ENCODE data around the gene LPCAT4.

LPCAT4 gene

GRCh38 chr15:34370129-34370528 lies 3.1 kb upstream of the LPCAT4 start:
- TF ChIP-seq TCF12 (IDR thresholded peaks at IDR 0.05; ENCODE audit: low read depth) (no peak), TEAD4 (IDR thresholded peaks at IDR 0.05) (no peak), EP300 (IDR thresholded peaks at IDR 0.05; ENCODE audit: borderline replicate concordance) (no peak), YY1 (IDR thresholded peaks at IDR 0.05; ENCODE audit: low read depth) (no peak), TAF1 (IDR thresholded peaks at IDR 0.05; ENCODE audit: low read depth) (no peak), ZBTB7A (IDR thresholded peaks at IDR 0.05; ENCODE audit: low read depth) (no peak)

- TF ChIP-seq RAD21 (IDR thresholded peaks at IDR 0.05; ENCODE audit: low read depth) = no peak
- TF ChIP-seq EGR1 (IDR thresholded peaks at IDR 0.05) = no peak
- TF ChIP-seq CREB1 (IDR thresholded peaks at IDR 0.05; ENCODE audit: low read depth) = no peak
- no peak for TF ChIP-seq TAF1 (IDR thresholded peaks at IDR 0.05; ENCODE audit: low read depth)
- no peak for TF ChIP-seq FOXM1 (IDR thresholded peaks at IDR 0.05; ENCODE audit: borderline replicate concordance, low read depth)
- TF ChIP-seq USF1 (IDR thresholded peaks at IDR 0.05) = no peak
- TF ChIP-seq MAX (IDR thresholded peaks at IDR 0.05) = no peak; the same call in 1 of the 2 replicates
- TF ChIP-seq TEAD4 (IDR thresholded peaks at IDR 0.05) = no peak
- TF ChIP-seq ZBTB7A (IDR thresholded peaks at IDR 0.05; ENCODE audit: low read depth) = no peak
- no peak for TF ChIP-seq EP300 (IDR thresholded peaks at IDR 0.05; ENCODE audit: borderline replicate concordance)
- no peak for TF ChIP-seq TCF12 (IDR thresholded peaks at IDR 0.05; ENCODE audit: low read depth)
- TF ChIP-seq REST (IDR thresholded peaks at IDR 0.05; ENCODE audit: low read depth) = no peak
- no peak for TF ChIP-seq NFIC (IDR thresholded peaks at IDR 0.05)
- TF ChIP-seq CEBPB (IDR thresholded peaks at IDR 0.05) = no peak
- TF ChIP-seq YY1 (IDR thresholded peaks at IDR 0.05; ENCODE audit: low read depth) = no peak
Observed at GRCh38 chr15:34366271-34367065, 528 bp downstream of the LPCAT4 start.

GRCh38 chr15:34365836-34366235 lies 1.2 kb downstream of the LPCAT4 start:
- TF ChIP-seq TEAD4 (IDR thresholded peaks at IDR 0.05) (no peak), REST (IDR thresholded peaks at IDR 0.05; ENCODE audit: low read depth) (no peak), EGR1 (IDR thresholded peaks at IDR 0.05) (no peak), CREB1 (IDR thresholded peaks at IDR 0.05; ENCODE audit: low read depth) (no peak), TAF1 (IDR thresholded peaks at IDR 0.05; ENCODE audit: low read depth) (no peak), MAX (IDR thresholded peaks at IDR 0.05) (no peak), FOXM1 (IDR thresholded peaks at IDR 0.05; ENCODE audit: borderline replicate concordance, low read depth) (no peak), TCF12 (IDR thresholded peaks at IDR 0.05; ENCODE audit: low read depth) (no peak), EP300 (IDR thresholded peaks at IDR 0.05; ENCODE audit: borderline replicate concordance) (no peak), USF1 (IDR thresholded peaks at IDR 0.05) (no peak), NFIC (IDR thresholded peaks at IDR 0.05) (no peak), CEBPB (IDR thresholded peaks at IDR 0.05) (no peak), ZBTB7A (IDR thresholded peaks at IDR 0.05; ENCODE audit: low read depth) (no peak), RAD21 (IDR thresholded peaks at IDR 0.05; ENCODE audit: low read depth) (no peak), YY1 (IDR thresholded peaks at IDR 0.05; ENCODE audit: low read depth) (no peak)

- TF ChIP-seq EP300 (IDR thresholded peaks at IDR 0.05; ENCODE audit: borderline replicate concordance) (no peak), TAF1 (IDR thresholded peaks at IDR 0.05; ENCODE audit: low read depth) (no peak), FOXM1 (IDR thresholded peaks at IDR 0.05; ENCODE audit: borderline replicate concordance, low read depth) (no peak), CREB1 (IDR thresholded peaks at IDR 0.05; ENCODE audit: low read depth) (no peak), ZBTB7A (IDR thresholded peaks at IDR 0.05; ENCODE audit: low read depth) (no peak), TCF12 (IDR thresholded peaks at IDR 0.05; ENCODE audit: low read depth) (no peak), NFIC (IDR thresholded peaks at IDR 0.05) (no peak), EGR1 (IDR thresholded peaks at IDR 0.05) (no peak), REST (IDR thresholded peaks at IDR 0.05; ENCODE audit: low read depth) (no peak), YY1 (IDR thresholded peaks at IDR 0.05; ENCODE audit: low read depth) (no peak), CEBPB (IDR thresholded peaks at IDR 0.05) (no peak), MAX (IDR thresholded peaks at IDR 0.05) (no peak), TEAD4 (IDR thresholded peaks at IDR 0.05) (no peak), RAD21 (IDR thresholded peaks at IDR 0.05; ENCODE audit: low read depth) (no peak), USF1 (IDR thresholded peaks at IDR 0.05) (no peak)
Observed at GRCh38 chr15:34365091-34365825, 1.7 kb downstream of the LPCAT4 start.
